GM13977 (cell line): ENCODE results near the gene TBX10.

Source experiments
- DNase-seq: peaks from one replicate; pipeline ENCODE4 v3.0.0; 2012; ENCODE audit warnings: low spot score
- in situ Hi-C: fragments of 300-500 bp; cut with MboI; formaldehyde crosslinking; loops from one replicate; pipeline ENCODE4 v1.12.0; 2022; ENCODE audit warnings: low sequenced_read_pairs, low pct_unique_long_range_greater_than_20kb, mixed read lengths, inconsistent platforms; ENCODE audit not compliant: unreplicated experiment
- TF ChIP-seq, protein P1 (sequence below): IDR thresholded peaks from 2 replicates; pipeline ENCODE4 v1.5.1; 2012; ENCODE audit warnings: mild to moderate bottlenecking, control low read depth; ENCODE audit not compliant: insufficient read depth; ENCODE audit errors: extremely low read depth, missing control alignments

Gene TBX10

DNA sequence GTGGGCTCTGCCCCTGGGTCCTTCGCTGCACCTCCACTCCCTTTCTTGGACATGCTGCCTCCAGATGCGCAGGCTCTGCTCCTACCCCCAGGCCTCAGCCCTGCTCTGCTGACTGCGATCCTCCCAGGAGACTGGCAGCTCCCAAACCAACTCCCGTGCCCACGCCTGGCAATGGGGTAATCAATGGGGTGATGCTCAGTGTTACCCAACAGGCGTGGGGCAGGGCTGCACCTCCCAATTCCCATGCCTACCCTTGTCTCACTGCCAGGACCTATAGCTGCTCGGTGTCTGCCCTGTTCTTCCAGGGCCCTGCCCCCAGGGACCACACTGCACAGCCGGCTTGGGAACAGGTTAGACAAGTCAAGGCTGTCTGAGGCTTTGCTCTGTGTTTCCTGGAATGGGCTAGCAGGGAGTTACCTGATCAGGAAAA is 34.9 kb upstream of the TBX10 start, which contains the start of gene ALDH3B2:
Gene ALDH3B2 (minus strand): TSS at position 182 of the 430 bp plus-strand sequence. CDS start 7,688 bp downstream, outside the sequence.
- TF ChIP-seq, protein P1, sequence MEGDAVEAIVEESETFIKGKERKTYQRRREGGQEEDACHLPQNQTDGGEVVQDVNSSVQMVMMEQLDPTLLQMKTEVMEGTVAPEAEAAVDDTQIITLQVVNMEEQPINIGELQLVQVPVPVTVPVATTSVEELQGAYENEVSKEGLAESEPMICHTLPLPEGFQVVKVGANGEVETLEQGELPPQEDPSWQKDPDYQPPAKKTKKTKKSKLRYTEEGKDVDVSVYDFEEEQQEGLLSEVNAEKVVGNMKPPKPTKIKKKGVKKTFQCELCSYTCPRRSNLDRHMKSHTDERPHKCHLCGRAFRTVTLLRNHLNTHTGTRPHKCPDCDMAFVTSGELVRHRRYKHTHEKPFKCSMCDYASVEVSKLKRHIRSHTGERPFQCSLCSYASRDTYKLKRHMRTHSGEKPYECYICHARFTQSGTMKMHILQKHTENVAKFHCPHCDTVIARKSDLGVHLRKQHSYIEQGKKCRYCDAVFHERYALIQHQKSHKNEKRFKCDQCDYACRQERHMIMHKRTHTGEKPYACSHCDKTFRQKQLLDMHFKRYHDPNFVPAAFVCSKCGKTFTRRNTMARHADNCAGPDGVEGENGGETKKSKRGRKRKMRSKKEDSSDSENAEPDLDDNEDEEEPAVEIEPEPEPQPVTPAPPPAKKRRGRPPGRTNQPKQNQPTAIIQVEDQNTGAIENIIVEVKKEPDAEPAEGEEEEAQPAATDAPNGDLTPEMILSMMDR: no peak
- no peak for DNase-seq
- in situ Hi-C loops: no loop called here

DNA sequence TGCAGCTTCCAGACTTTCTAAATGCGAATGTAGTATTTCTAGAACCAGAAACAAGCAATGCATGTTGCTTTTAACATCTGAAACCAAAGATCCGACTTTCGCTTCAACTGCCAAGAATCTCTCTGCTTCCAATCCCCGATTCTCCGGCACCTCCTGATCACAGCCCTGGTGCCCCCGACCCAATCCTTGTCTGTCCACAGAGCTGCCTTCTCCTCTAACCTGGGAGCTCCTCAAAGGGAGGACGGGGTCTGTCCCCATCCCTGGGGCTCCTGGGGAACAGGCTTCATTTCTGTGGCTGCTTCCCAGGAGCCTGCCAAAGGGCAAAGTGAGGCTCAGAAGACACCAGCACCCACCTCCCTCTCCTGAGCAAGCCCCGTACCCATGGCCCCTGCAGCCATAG is 34.3 kb upstream of the TBX10 start:
- in situ Hi-C loops: no loop called here
- DNase-seq: no peak
- TF ChIP-seq, protein P1: no peak

DNA sequence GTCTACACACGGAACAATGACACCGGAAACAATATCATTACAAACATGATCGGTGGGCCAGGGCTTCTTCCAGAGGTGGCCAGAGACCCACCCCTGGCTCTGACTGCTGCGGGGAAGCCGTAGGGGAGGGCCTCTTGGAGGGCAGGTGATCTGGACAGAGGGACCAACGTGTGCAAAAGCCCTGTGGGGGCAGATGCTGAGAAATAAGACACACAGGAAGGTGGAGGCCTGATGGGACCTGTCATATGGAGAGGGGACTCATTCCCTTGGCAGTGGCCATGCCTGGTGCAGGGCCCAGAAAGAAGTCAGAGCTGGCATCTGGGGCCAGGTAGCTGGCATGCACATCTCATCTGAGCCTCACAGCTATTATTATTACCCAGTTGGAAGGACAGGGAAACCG is 33.8 kb upstream of the TBX10 start:
- TF ChIP-seq, protein P1: no peak
- in situ Hi-C loops: no loop called here
- DNase-seq: no peak

DNA sequence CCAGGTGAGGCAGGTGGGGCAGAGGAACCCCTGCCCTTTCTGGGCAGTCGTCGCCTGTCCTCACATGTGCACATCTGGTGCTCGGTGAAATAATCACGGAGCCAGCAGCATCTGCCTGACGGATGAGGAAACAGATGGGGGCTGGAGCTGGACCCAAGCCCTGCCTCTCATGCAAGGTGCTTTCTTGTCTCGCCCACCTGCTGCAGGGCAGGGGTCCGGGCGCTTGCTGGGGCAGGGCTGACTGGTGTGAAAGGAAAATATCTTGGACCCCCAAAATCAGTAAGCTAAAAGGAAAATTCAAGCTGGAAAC is 31.6 kb upstream of the TBX10 start:
- in situ Hi-C loops: no loop called here
- TF ChIP-seq, protein P1: no peak
- no peak for DNase-seq

DNA sequence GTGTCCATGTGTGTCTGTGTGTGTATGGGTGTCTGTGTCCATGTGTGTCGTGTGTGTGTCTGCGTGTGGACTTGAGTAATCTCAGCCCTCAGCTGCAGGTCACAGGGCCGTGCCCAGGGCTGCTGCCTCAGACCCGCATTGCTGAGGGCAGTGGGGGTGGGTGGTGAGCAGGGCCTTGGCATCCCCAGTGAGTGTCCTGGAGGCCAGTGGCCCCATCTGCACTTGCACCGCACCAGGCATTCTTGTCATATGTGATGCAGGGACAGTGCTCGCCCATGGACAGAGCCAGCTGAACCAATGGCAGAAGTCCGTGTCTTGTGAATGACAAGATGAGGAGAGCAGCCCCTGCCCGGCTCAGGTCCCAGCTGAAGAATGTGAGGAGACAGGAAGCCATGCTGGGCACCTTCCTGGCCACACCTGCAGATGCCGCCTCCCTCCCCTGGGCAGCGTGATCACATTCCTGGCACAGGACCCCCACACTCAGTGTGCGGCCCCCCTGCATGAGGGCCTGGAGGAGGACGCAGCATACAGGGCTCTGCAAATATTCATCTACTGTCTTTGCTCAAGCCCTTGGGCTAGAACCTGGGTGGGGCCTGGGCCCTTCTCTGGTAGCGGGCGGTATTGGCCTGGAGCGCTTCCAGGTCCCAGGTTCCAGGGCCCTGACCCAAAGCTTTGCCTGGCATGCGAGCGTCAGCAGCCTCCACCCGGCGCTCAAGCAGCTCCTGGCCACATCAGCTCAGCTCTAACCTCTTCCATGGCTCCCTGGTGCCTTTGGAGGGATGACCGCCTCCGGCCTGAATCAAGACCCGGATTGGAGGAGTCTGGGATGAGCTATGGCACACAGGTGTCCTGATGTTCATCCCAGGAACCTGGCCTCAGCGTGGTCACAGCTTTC is 31.0 kb upstream of the TBX10 start:
- in situ Hi-C loops: no loop called here
- TF ChIP-seq, protein P1: no peak

DNA sequence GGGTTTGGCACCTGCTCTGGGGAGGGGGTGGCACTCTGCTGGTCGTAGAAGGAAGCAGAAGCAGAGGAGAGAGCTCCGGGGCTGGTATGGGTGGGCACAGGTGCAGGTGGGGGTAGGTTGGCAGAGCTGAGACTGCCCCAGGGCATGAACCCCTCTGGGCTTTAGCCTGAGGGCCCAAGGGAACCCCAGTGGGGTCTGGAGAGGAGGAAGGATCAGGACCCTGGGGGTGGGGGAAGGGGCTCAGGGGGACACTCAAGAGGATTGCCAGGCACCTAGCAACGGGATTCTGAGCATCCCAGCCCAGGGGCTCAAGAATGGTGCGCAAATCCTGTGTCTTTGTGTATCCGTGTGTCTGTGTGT is 28.6 kb upstream of the TBX10 start:
- in situ Hi-C loops: no loop called here
- DNase-seq: no peak
- TF ChIP-seq, protein P1: no peak

More for the DNA sequence above, 31.0 kb upstream of the TBX10 start:
- no peak for DNase-seq
